Chondrocyte (in vitro differentiated cells): ENCODE results near the gene XRCC2. TPM values are rescaled to one million over a fixed set of nuclear protein-coding genes. Genes with fewer than 3 reads are reported as not detected.
"Not testable (repeated sequence)": the region's sequence is repeated elsewhere in the genome, so short reads cannot be mapped to it uniquely, and the experiment has no call there.

Source experiments
- DNase-seq: peaks from one replicate; pipeline ENCODE4 v3.0.0; 2021; ENCODE audit warnings: mixed read lengths, low spot score
- H3K27ac Mint-ChIP-seq: one replicate; pipeline ENCODE4 v1.8.0; 2021; ENCODE audit warnings: mild to moderate bottlenecking, moderate library complexity, mixed read lengths; ENCODE audit not compliant: unreplicated experiment
- H3K27me3 Mint-ChIP-seq: 2 replicates; pipeline ENCODE4 v1.8.0; 2021; ENCODE audit warnings: low read depth, mixed read lengths
- H3K36me3 Mint-ChIP-seq: 2 replicates; pipeline ENCODE4 v1.8.0; 2021; ENCODE audit warnings: low read depth, mixed read lengths
- H3K4me1 Mint-ChIP-seq: 2 replicates; pipeline ENCODE4 v1.8.0; 2021; ENCODE audit warnings: low read depth, mild to moderate bottlenecking, mixed read lengths
- H3K4me3 Mint-ChIP-seq: one replicate; pipeline ENCODE4 v1.8.0; 2021; ENCODE audit warnings: mild to moderate bottlenecking, moderate library complexity, mixed read lengths; ENCODE audit not compliant: unreplicated experiment
- H3K9me3 Mint-ChIP-seq: 2 replicates; pipeline ENCODE4 v1.8.0; 2021; ENCODE audit warnings: low read depth, mixed read lengths
- CTCF ChIP-seq: fragments of 200-600 bp; sonication (generic); IDR thresholded peaks from 2 replicates; pipeline ENCODE4 v1.5.0; 2021; ENCODE audit warnings: antibody characterized with exemption, mild to moderate bottlenecking, moderate library complexity
- total RNA-seq: library from RNA; stranded (reverse); gene quantifications from 3 replicates; pipeline ENCODE4 v1.2.1, GENCODE V29; 2021

XRCC2 gene
- total RNA-seq, 1 donor from 2014 or later, result 1.3 TPM

- Mint-ChIP-seq H3K27ac (no peak overlapping the region), H3K27me3 (peaks cover 3% of the 10 kb centered on the region), H3K36me3 (no peaks in the 10 kb centered on the region), H3K4me3 (no peak overlapping the region), H3K9me3 (peaks cover 3% of the 10 kb centered on the region), H3K4me1 (peaks cover 9% of the 10 kb centered on the region)
- no peak for TF ChIP-seq CTCF
- no peak for DNase-seq
These were observed 33.6 kb upstream of the XRCC2 start for GRCh38 chr7:152709287-152710152.

GRCh38 chr7:152704796-152705384, 28.9 kb upstream of the XRCC2 start:
- peaks cover 7% of the 10 kb centered on the region for H3K9me3 Mint-ChIP-seq
- H3K27ac Mint-ChIP-seq, result no peak overlapping the region
- H3K36me3 Mint-ChIP-seq, result no peaks in the 10 kb centered on the region
- no peak for DNase-seq
- peaks cover 9% of the 10 kb centered on the region for H3K4me1 Mint-ChIP-seq
- no peak for TF ChIP-seq CTCF
- no peak overlapping the region for H3K4me3 Mint-ChIP-seq
- H3K27me3 Mint-ChIP-seq, result peaks cover 2% of the 10 kb centered on the region

- no peaks in the 10 kb centered on the region for H3K27me3 Mint-ChIP-seq
- peaks cover 12% of the 10 kb centered on the region for H3K4me1 Mint-ChIP-seq
- H3K27ac Mint-ChIP-seq, result no peak overlapping the region
- no peak overlapping the region for H3K4me3 Mint-ChIP-seq
- DNase-seq, result no peak
- H3K36me3 Mint-ChIP-seq, result no peaks in the 10 kb centered on the region
- no peaks in the 10 kb centered on the region for H3K9me3 Mint-ChIP-seq
- TF ChIP-seq CTCF, result no peak
These were observed 23.1 kb upstream of the XRCC2 start for GRCh38 chr7:152699079-152699478.

- H3K27ac Mint-ChIP-seq, H3K9me3 Mint-ChIP-seq, DNase-seq, H3K27me3 Mint-ChIP-seq, H3K4me3 Mint-ChIP-seq, H3K36me3 Mint-ChIP-seq: not testable (repeated sequence)
- H3K4me1 Mint-ChIP-seq, result peaks cover 12% of the 10 kb centered on the region
These were observed 21.5 kb upstream of the XRCC2 start for GRCh38 chr7:152697268-152697974.

- not testable (repeated sequence) for DNase-seq, H3K27ac Mint-ChIP-seq, H3K9me3 Mint-ChIP-seq, H3K36me3 Mint-ChIP-seq, H3K27me3 Mint-ChIP-seq, H3K4me3 Mint-ChIP-seq, H3K4me1 Mint-ChIP-seq
These were observed 16.3 kb upstream of the XRCC2 start for GRCh38 chr7:152692196-152692595.

- Mint-ChIP-seq H3K4me3 (no peak overlapping the region), H3K9me3 (peaks cover 3% of the 10 kb centered on the region), H3K4me1 (no peaks in the 10 kb centered on the region), H3K36me3 (no peaks in the 10 kb centered on the region), H3K27me3 (no peaks in the 10 kb centered on the region), H3K27ac (no peak overlapping the region)
- TF ChIP-seq CTCF, result no peak
- DNase-seq, result no peak
These were observed 7.4 kb upstream of the XRCC2 start for GRCh38 chr7:152683297-152683696.
